Vagina (tissue), 2 donors: ENCODE data around the gene CACNA1C.

ENCODE experiments used
- POLR2AphosphoS5 ChIP-seq, 2 donors: sonication (generic); formaldehyde crosslinking; IDR thresholded peaks; one replicate each; pipeline ENCODE4 v1.9.0; 2017; ENCODE audit warnings: antibody characterized with exemption in 2 of 2, mild to moderate bottlenecking in 2 of 2, low read depth in 1 of 2; ENCODE audit not compliant: insufficient read depth in 1 of 2
- TF ChIP-seq, protein P1 (sequence below), 3 experiments: fragments of 450-650 bp in 2 of 3; fragments of 200-600 bp in 1 of 3; sonication (generic) in 1 of 3; IDR thresholded peaks; one replicate each; pipeline ENCODE4 v1.5.1; 2017 to 2019; ENCODE audit warnings: antibody characterized with exemption in 3 of 3, mild to moderate bottlenecking in 2 of 3, moderate library complexity in 2 of 3

GRCh38 chr12:2651068-2651965, 598.5 kb downstream of the CACNA1C start:
- TF ChIP-seq, protein P1, sequence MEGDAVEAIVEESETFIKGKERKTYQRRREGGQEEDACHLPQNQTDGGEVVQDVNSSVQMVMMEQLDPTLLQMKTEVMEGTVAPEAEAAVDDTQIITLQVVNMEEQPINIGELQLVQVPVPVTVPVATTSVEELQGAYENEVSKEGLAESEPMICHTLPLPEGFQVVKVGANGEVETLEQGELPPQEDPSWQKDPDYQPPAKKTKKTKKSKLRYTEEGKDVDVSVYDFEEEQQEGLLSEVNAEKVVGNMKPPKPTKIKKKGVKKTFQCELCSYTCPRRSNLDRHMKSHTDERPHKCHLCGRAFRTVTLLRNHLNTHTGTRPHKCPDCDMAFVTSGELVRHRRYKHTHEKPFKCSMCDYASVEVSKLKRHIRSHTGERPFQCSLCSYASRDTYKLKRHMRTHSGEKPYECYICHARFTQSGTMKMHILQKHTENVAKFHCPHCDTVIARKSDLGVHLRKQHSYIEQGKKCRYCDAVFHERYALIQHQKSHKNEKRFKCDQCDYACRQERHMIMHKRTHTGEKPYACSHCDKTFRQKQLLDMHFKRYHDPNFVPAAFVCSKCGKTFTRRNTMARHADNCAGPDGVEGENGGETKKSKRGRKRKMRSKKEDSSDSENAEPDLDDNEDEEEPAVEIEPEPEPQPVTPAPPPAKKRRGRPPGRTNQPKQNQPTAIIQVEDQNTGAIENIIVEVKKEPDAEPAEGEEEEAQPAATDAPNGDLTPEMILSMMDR (IDR thresholded peaks at IDR 0.05), result no peak
- TF ChIP-seq POLR2AphosphoS5 (IDR thresholded peaks at IDR 0.05; ENCODE audit: insufficient read depth in 1 of 2, low read depth in 1 of 2), result no peak
